Stimulated activated naive CD4-positive, alpha-beta T cell treated with Interleukin-2 at 50 U/mL for 16 hours (primary cell): ENCODE results near the gene APBA3.
A peak's percentile ranks its signal among the peaks of the same experiment; 100 is the strongest.
"Not testable (repeated sequence)": the region's sequence is repeated elsewhere in the genome, so short reads cannot be mapped to it uniquely, and the experiment has no call there.

Experiments used
- DNase-seq: peaks from one replicate; lab custom pipeline; 2025; lab: John Stamatoyannopoulos, UW

APBA3 gene

DNA sequence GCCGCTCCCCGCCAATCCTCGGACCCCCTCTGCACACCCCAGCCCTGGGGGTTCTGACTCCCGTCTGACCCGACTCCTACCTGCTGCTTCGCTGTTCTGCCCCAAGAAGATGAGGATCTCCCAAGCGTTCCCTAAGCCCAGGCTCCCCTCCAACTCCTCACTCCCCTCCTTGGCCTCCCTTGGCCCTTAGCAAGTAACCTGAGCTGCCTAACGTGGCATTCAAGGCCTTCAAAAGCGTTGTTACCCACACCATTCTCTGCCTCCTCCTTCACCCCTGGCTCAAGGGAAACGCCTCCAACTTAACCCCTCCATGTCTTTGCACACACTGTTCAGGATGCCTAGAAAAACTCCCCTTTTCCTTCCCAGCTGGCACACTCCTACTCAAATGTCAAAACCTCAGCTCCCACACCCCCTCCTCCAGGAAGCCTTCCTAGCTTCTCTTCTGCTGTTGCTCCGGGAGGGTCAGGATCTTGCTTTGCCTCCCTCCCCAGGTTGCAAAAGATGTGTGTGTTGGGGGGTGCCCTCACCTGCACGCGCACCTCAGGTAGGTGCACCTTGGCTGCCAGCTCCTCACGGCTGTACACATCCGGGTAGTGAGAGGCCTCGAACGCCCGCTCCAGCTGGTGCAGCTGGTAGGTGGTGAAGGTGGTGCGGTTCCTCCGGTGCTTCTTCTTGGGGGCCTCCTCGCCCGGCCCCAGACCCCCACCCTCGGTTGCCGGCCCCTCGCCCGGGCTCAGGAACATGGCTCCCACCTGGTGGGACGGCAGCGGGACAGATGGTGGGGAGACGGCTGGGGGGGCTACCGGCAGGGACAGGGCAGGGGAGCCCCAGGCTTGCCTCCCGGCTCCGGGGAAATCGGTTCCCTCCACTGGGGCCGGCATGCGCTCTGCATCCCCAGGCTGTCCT lies 9.8 kb upstream of the APBA3 start:
- DNase-seq: no peak

DNA sequence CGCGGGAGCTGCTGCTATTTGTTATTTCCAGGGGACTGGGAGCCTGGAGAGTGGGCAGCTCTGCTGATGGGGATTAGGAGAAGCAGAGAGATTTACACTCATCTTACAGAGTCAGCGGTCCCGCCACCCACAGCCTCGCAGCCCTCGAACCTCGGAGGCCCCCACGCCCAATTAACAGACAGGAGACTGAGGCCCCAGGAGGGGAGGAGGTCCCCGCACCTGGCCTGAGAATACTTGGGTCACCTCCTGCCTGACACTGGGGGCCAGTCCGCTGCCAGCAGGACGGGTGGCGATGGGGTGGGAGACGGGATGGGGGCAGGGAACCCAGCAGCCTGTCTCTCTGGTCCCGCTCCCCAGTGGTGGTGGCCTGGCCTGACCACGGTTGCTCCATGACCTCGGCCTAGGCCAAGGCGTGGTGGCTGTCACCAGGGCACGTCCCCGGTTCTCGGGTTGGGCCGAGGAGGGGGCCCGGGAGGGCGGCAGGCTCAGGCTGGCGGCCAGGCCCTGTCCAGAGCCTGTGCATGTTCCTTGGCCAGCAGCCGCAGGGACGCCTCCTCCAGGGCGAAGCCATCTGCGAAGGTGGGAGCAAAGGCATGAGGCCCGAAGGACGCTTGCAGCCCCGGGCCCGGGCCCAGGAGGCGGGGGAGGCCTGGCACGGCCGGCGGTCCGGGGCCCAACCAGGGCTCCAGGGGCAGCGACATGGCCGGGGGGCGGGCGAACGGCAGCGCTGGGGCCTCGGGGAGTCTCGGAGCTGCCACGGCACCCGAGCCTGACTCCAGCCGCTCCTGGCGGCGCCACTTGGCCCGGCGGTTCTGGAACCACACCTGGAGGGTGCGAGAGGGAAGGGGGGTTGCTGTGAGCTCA lies 8.9 kb upstream of the APBA3 start:
- DNase-seq: no peak

DNA sequence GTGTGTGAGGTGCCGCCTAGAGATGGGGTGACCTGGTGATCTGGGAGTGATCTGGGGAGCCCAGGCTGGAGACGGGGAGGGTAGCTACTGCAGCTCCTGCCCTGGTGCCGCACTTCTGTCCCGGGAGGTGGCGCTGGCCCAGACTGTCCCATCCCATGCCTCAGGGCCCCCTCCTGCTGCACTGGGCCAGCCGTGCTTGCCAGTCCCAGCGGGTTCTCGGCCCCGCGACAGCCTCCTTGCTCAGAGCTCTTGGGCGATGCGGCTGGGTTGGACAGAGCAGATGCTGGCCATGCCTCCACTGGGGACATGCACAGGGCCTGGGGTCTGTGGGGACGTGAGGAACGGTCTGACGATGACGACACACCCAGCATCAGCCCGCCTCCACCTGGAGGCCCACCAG lies 8.0 kb upstream of the APBA3 start:
- DNase-seq: no peak

DNA sequence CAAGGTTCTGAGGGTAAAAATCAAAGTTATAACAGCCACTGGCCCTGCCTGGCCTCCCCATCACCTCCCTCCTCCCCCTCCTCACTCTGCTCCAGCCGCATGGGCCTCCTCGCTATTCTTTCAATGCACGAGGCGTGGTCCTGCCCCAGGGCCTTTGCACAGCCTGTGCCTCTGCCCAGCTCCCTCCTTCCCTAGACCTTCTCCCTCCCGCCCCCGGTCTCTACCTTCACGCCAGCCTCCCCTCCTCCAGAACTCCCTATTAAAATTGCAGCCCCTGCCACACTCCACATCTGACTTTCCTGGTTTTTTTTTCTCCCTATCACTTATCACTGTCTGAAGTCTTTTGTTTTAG lies 7.2 kb upstream of the APBA3 start:
- no peak for DNase-seq

DNA sequence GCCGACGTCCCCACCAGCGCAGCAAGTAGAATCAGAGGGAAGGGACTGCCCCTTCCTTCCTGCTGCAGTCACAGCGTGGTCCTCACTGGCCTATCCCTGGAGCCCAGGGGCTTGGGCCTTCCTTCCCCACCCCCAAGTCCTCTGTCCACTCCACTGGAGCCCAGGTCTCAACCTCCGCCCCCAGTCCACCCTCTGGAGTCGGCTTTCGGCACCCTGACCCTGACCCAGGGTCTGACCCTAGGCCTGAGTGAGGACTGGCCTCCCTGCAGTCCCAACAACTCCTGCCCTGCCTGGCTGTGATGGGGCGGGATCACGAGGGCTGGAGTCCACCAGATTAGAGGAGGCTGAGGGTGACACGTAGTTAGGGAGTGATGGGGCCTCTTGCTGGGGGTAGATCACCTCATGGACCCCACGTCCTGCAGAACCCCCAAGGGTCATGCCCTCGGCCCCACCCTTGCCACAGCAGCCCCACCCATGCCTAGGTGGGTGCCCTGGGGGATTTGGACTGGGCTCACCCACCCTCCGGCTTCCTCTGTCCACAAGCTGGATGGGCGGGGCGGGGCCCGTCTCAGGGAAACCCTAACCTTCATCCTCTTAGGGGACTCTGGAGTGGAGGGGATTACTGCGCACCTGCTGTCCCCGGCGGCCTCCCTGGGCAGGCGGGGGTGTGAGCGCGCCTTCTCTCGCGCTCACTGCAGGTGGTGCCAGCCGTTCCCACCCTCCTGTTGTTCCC lies 6.7 kb upstream of the APBA3 start:
- no peak for DNase-seq

DNA sequence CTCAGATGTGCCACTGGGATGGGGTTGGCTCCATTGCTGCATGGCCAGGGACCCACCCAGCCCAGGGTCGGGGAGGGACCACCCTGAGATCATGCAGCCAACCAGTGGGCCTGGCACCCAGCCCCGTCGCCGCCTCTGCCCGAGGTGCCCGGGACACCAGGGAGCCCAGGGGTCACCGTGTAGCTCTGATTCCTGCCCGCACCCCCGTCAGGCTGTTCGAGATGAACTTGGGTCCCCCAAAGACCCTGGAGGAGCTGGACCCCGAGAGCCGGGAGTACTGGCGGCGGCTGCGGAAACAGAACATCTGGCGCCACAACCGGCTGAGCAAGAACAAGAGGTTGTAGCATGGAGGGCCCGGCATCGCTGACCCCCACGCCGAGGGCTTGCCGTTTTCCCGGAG lies 5.6 kb upstream of the APBA3 start:
- no peak for DNase-seq

DNA sequence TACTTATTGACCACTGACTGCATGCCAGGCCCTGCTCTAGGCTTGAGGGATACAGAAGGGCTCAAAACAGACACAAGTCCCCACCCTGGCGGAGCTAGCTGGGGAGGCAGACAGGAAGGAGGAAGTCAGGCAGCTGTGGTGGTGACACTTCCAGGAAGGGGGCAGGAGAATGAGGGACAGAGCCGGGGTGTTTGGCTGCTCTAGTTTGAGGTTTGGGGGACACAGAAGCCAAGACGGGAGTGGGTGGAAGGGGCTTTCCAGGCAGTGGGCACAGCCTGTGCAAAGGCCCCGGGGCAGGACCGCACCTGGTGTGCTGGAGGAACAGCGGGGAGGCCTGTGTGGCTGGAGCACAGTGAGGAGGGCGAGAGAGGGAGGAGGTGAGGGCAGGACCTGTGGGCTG lies 5.0 kb upstream of the APBA3 start:
- DNase-seq: no peak

DNA sequence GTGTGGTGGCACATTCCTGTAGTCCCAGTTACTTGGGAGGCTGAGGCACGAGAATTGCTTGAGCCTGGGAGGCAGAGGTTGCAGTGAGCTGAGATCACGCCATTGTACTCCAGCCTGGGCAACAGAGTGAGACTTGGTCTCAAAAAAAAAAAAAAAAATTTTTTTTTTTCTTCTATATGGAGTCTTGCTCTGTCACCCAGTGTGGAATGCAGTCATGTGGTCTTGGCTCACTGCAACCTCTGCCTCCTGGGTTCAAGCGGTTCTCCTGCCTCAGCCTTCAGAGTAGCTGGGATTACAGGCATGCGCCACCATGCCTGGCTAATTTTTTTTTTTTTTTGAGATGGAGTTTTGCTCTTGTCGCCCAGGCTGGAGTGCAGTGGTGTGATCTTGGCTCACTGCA lies 4.3 kb upstream of the APBA3 start:
- DNase-seq: not testable (repeated sequence)

DNA sequence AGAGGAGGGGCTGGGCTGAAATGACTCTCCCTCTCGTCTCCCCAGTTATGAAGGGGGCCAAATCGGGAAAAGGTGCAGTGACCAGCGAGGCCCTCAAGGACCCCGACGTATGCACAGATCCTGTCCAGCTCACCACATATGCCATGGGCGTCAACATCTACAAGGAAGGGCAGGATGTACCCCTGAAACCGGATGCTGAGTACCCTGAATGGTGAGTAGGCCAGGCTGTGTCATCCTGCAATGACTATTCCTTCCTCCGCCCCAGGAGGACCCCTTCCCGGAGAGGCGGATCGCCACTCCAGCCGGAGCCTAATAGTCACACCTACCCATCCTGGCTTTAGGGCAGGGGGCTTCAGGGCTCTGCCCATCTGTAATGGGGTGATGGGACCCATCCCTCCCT lies 3.6 kb upstream of the APBA3 start:
- no peak for DNase-seq

DNA sequence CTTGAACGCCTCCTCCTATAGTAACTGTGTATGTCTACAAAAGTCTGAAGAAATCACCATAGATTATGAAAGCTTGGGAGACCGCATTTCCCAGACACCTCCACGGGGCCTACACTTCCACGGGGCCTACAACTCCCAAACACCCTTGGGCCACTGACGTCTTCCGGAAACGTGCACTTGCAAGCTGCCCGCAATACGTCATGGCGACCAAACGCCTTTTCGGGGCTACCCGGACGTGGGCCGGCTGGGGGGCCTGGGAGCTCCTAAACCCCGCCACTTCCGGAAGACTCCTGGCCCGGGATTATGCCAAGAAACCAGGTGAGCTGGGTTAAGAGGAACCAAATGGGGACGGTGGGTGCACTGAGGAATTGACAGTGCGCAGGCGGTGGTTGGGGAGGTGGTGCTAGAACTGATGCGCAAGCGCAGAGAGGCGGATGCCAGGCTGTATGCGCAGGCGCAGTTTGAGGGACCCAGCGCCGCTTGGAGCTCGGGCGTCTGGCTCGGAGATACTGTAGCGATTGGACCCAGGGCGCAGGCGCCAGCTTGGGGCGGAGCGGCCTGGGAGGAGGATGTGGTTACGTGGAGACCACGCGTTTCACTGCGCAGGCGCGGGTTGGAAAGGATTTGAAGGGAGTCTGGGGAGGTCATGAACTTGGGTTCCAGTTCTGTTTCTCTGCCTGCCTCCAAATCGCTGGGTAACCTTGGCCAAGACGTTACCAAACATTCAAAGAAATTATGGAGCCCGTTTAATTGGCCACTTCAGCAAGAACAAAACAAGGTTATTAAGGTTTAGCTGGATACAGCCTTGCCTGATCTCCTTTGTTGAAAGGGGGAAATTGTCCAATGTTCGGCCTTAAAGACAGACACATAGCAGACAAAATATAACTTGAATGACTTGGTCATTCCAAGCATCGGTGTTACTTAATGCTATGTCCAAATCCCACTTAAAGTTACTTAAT lies 1.3 kb upstream of the APBA3 start, which contains the start of gene MRPL54:
Gene MRPL54 (plus strand): TSS at position 182 of the 959 bp plus-strand sequence. CDS start 19 bp downstream, at position 201.
- peak; percentile 97 for DNase-seq

DNA sequence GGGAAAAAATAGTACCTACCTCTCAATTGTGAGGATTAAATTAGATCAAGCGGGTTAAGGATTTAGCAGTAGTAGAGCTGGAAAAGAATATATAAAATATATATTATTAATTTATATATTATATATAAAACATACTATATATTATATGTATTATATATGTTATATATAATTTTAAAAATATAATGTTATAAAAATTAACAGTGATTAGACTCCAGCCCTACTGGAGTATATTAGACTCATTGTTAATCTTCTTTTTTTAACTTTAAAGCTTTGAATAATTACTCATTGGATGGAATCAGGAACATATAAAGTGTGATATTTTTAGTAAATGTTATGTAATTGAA lies 610 bp upstream of the APBA3 start:
- no peak for DNase-seq

DNA sequence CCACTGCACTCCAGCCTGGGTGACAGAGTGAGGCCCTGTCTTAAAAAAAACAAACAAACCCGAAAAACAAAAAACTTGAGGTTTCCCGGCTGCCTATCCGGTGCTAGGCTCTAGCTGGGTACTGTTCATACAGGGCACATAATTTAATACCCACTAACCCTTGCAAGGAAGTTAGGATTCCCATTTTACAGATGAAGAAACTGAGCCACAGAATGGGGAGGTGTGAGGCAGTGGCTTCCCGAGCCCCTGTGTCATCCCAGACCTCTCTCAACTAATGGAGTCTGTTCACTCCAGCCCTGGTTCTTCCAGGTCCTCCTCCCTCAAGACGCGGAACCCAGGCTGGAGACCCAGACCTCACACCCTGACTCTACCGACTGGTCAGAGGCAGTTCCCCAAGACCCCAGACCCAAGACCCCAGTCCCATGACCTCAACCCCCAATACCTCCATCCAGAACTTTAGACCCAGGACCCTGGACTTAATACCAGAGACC lies 576 bp downstream of the APBA3 start:
- DNase-seq: no peak

DNA sequence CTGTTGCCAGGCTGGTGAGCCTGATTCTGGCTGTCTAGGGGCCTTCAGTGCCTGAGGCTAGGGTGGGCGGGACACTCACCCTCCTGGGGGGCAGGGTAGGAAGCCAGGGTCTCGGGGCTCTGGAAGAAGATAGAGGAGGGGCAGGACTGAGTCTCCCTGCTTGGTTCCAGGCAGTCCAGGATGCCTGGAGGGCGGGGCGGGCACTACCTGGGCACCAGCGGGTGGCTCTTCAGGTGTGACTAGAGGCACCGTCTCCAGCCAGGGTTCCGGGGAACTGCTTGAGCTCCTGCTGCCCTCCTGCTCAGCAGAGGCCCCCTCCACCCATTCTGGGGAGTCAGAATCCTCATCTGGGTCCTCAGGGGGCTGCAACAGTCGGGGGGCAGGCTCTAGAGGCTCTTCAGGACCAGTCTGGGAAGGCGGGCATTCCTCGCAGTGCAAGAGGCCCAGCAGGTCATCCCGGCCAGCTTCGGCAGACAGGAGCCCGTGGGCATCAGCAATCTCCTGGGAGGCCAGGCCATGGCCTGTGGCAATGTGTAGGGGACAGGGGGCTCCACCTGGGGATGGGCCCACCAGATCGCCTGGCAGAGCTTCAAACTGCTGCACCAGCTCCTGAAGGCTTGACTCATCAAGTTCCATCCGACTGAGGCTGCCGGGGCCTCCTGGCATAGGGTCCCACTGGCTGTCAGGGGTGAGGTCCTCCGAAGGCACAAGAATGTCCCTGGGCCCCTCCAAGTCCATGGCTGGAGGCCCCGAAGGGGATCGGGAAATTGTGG lies 1.8 kb downstream of the APBA3 start:
- no peak for DNase-seq

DNA sequence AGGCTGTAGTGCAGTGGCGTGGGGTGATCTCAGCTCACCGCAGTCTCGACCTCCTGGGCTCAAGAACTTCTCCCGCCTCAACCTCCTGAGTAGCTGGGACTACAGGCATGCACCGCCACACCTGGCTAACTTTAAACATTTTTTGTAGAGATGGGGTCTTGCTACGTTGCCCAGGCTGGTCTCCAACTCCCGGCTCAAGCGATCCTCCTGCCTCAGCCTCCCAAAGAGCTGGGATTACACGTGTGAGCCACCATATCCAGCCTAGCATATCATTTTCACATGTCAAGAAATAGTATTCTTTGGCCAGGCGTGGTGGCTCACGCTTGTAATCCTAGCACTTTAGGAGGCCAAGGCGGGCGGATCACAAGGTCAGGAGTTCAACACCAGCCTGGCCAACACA lies 3.2 kb downstream of the APBA3 start:
- not testable (repeated sequence) for DNase-seq

DNA sequence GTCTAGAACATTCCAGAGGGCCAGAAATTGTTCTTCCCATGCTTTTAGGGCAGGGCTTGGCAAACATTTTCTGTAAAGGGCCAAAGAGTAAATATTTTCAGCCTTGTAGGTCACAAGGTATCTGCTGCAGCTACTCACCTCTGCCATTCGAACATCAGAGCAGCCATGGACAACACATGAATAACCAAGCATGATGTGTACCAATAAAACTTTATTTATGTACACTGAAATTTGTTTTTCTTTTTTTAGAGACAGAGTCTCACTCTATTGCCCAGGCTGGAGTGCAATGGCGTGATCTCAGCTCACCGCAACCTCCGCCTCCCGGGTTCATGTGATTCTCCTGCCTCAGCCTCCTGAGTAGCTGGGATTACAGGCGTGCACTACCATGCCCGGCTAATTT lies 3.8 kb downstream of the APBA3 start:
- not testable (repeated sequence) for DNase-seq

DNA sequence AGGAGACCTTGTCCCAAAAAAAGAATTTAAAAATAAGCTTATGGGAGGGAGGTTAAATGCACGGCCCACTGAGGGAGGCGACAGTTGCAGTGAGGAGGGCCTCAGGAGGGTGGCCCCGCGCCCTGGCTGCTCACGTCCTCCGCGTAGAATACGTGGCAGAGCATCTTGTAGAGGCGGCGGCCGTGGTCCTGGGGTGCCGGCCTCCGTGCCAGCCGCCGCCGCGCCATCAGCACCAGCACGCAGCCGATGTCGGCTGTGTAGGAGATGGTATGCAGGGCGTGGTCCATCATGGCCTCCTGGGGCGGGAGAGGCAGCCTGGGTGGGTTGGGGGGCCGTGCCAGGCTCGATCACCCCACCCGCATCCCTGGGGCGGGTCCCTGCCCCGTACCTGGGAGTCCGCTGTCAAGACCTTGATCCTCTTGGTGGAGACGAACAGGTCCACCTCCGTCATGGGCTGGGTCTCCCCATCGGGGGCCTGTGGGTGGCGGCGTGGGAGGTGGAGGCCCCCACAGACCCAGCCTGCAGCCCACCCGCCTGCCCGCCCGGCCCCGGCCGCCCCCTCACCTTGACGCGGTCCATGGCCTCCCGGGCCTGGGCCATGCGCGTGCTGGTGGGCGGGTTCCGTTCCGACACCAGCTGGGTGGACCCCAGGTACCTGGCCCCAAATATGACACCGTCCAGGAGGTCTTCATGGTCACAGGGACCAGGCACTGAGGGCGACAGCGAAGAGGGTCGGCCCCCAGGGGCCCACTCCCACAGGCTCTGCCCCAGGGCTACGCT lies 7.7 kb downstream of the APBA3 start:
- no peak for DNase-seq

DNA sequence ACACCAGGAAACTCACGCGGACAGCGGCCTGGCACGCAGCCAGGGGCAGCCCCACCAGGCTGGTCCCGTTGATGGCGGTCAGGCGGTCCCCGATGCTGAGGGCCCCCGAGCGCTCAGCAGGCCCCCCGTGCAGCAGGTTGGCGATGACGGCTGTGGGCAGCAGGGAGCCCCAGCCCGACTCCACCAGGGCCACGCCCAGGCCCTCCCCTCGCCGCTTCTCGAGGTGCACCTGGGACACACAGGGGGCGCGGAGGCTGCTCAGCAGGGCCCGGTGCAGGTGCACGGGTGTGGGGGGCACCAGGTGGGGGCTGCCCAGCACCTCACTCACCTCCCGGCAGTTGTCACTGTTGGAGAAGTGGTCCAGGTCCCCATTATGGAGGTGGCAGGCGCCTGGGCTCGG lies 9.0 kb downstream of the APBA3 start:
- no peak for DNase-seq

DNA sequence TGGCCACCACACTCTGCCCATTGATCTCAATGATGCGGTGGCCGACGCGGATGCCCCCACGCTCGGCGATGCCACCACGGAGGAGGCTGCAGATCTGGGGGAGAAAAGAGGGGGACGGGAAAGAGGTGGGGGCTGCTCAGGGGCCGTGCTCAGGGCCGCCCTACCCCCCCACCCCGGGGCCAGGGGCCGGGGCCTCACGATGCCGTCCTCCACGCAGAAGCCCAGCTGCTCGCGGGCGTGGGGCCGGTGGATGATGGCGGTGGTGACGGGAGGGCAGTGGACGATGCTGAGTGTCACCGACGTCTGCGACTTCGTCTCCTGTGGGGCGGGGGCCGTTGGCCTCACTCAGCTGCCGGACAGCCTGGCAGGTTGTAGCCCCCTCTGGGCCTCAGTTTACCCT lies 10.3 kb downstream of the APBA3 start:
- DNase-seq: no peak

DNA sequence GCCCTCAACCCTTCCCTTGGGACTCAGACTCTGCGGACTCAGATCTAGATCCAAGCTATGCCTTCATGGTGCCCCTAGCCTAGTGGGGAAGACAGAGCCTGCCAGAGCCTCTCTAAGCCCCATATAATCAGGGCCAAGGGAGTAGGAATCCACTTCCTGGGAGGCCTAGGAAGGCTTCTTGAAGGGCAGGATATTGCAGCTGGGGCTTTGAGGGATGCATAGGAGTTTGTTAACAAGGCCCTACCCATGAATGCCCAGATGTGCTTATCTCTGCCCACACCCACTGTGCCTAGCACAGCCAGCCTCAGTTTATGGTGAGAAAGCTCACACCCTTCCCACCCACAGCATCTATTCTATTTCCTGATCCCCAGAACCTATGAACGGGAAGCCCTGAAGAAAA lies 11.3 kb downstream of the APBA3 start:
- no peak for DNase-seq

DNA sequence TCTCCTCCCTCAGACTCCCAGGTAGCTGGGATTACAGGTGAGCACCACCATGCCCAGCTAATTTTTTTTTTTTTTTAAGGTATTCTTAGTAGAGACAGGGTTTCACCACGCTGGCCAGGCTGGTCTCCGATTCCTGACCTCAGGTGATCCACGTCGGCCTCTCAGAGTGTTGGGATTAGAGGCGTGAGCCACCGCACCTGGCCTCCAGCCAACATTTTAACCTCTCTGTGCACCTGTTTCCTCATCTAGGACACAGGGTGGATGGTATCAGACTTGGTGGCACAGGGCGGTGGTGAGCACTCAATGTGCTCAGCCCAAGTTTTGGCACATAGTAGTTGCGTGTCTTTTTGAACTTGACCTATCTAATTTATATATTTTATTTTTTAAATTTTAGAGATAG lies 12.5 kb downstream of the APBA3 start:
- DNase-seq: no peak
